ENCODE measurements around the gene ANO2. TPM values are rescaled to one million over a fixed set of nuclear protein-coding genes. Genes with fewer than 3 reads are reported as not detected.

The ANO2 gene
- total RNA-seq, 2 donors from 2014 or later: 14.3 to 28.5 TPM

- Histone ChIP-seq H3K36me3 (ENCODE audit: control insufficient read depth, insufficient read depth, low read length) (no peaks in the 10 kb centered on the region), H3K9ac (ENCODE audit: extremely low read depth, low read length, poor library complexity, severe bottlenecking) (no peak overlapping the region), H3K27me3 (ENCODE audit: control insufficient read depth, insufficient read depth, low read length, poor library complexity, severe bottlenecking) (peaks cover 55% of the 10 kb centered on the region), H3K27ac (ENCODE audit: low read depth, low read length) (no peak overlapping the region), H3K4me3 (ENCODE audit: low read length) (no peak overlapping the region), H3K4me1 (ENCODE audit: control insufficient read depth, insufficient read depth, low read length) (peaks cover 4% of the 10 kb centered on the region), H3K9me3 (ENCODE audit: control insufficient read depth, low read length) (peaks cover 34% of the 10 kb centered on the region)
- H3K9me3 Mint-ChIP-seq: peaks cover 35% of the 10 kb centered on the region
- TF ChIP-seq CTCF (conservative IDR thresholded peaks at IDR 0.05): no peak
- no peak overlapping the region for H3K27ac Mint-ChIP-seq
- H3K36me3 Mint-ChIP-seq (ENCODE audit: low read depth): peaks cover 33% of the 10 kb centered on the region
- WGBS, 2 experiments (ENCODE audit: insufficient coverage in 1 of 2, insufficient read length in 1 of 2): 79 to 92% methylated on average over 3 to 4 of the region's 4 CpGs
- peaks cover 68% of the 10 kb centered on the region for H3K27me3 Mint-ChIP-seq (ENCODE audit: insufficient read depth)
- H3K4me3 Mint-ChIP-seq: no peak overlapping the region
- no peak for DNase-seq
- peaks cover 29% of the 10 kb centered on the region for H3K4me1 Mint-ChIP-seq
Measured at GRCh38 chr12:5817246-5817645, 127.8 kb downstream of the ANO2 start.

- TF ChIP-seq CTCF (conservative IDR thresholded peaks at IDR 0.05): no peak
- H3K4me3 Mint-ChIP-seq: no peak overlapping the region
- 96 to 97% methylated on average over 8 to 9 of the region's 9 CpGs for WGBS, 2 experiments (ENCODE audit: insufficient coverage in 1 of 2, insufficient read length in 1 of 2)
- Histone ChIP-seq H3K9ac (ENCODE audit: extremely low read depth, low read length, poor library complexity, severe bottlenecking) (no peak overlapping the region), H3K4me1 (ENCODE audit: control insufficient read depth, insufficient read depth, low read length) (no peaks in the 10 kb centered on the region), H3K27ac (ENCODE audit: low read depth, low read length) (no peak overlapping the region), H3K9me3 (ENCODE audit: control insufficient read depth, low read length) (peaks cover 6% of the 10 kb centered on the region), H3K4me3 (ENCODE audit: low read length) (no peak overlapping the region), H3K36me3 (ENCODE audit: control insufficient read depth, insufficient read depth, low read length) (no peaks in the 10 kb centered on the region), H3K27me3 (ENCODE audit: control insufficient read depth, insufficient read depth, low read length, poor library complexity, severe bottlenecking) (peaks cover 99% of the 10 kb centered on the region)
- no peak for DNase-seq
- H3K27me3 Mint-ChIP-seq (ENCODE audit: insufficient read depth): peaks cover 96% of the 10 kb centered on the region
- peaks cover 15% of the 10 kb centered on the region for H3K4me1 Mint-ChIP-seq
- H3K27ac Mint-ChIP-seq: no peak overlapping the region
- H3K9me3 Mint-ChIP-seq: no peaks in the 10 kb centered on the region
- H3K36me3 Mint-ChIP-seq (ENCODE audit: low read depth): peaks cover 47% of the 10 kb centered on the region
Measured at GRCh38 chr12:5809586-5809985, 135.5 kb downstream of the ANO2 start.

- Mint-ChIP-seq H3K27me3 (ENCODE audit: insufficient read depth) (peaks cover 94% of the 10 kb centered on the region), H3K4me3 (no peak overlapping the region), H3K4me1 (peaks cover 10% of the 10 kb centered on the region), H3K36me3 (ENCODE audit: low read depth) (peaks cover 47% of the 10 kb centered on the region), H3K27ac (no peak overlapping the region), H3K9me3 (no peaks in the 10 kb centered on the region)
- H3K4me1 ChIP-seq (ENCODE audit: control insufficient read depth, insufficient read depth, low read length): no peaks in the 10 kb centered on the region
- no peak for TF ChIP-seq CTCF (conservative IDR thresholded peaks at IDR 0.05)
- no peak for DNase-seq
- no peak overlapping the region for H3K9ac ChIP-seq (ENCODE audit: extremely low read depth, low read length, poor library complexity, severe bottlenecking)
- H3K27ac ChIP-seq (ENCODE audit: low read depth, low read length): no peak overlapping the region
- H3K9me3 ChIP-seq (ENCODE audit: control insufficient read depth, low read length): peaks cover under 1% of the 10 kb centered on the region
- H3K36me3 ChIP-seq (ENCODE audit: control insufficient read depth, insufficient read depth, low read length): no peaks in the 10 kb centered on the region
- WGBS, 2 experiments (ENCODE audit: insufficient coverage in 1 of 2, insufficient read length in 1 of 2): 100% methylated on average over 1 to 2 of the region's 4 CpGs
- H3K4me3 ChIP-seq (ENCODE audit: low read length): no peak overlapping the region
- H3K27me3 ChIP-seq (ENCODE audit: control insufficient read depth, insufficient read depth, low read length, poor library complexity, severe bottlenecking): peaks cover 98% of the 10 kb centered on the region
Measured at GRCh38 chr12:5808981-5809380, 136.1 kb downstream of the ANO2 start.

All from endodermal cell (in vitro differentiated cells).